Liver (tissue), 9 donors: Measurements from ENCODE around the gene ARL6IP4. TPM values are rescaled to one million over a fixed set of nuclear protein-coding genes. Genes with fewer than 3 reads are reported as not detected.

Experiments
- DNase-seq: peaks from one replicate; pipeline ENCODE4 v3.0.0-alpha.2; 2017; ENCODE audit warnings: low spot score
- H3K27ac ChIP-seq, 2 donors: one replicate each; pipeline ENCODE4 v1.7.0; 2013; ENCODE audit warnings: inconsistent platforms in 2 of 2, low read length in 2 of 2, control low read depth in 1 of 2, low read depth in 1 of 2, mild to moderate bottlenecking in 1 of 2
- H3K27me3 ChIP-seq, 4 donors: one replicate each; pipeline versions ENCODE4 v1.6.1 to v1.7.0; 2013; ENCODE audit warnings: low read length in 3 of 4, inconsistent platforms in 1 of 4, mild to moderate bottlenecking in 1 of 4, moderate library complexity in 1 of 4; ENCODE audit not compliant: control insufficient read depth in 4 of 4, insufficient read depth in 4 of 4
- H3K36me3 ChIP-seq, 4 donors: one replicate each; pipeline versions ENCODE4 v1.6.1 to v1.7.0; 2013; ENCODE audit warnings: low read length in 3 of 4, mild to moderate bottlenecking in 3 of 4, low read depth in 1 of 4, moderate library complexity in 1 of 4; ENCODE audit not compliant: control insufficient read depth in 4 of 4, insufficient read depth in 3 of 4
- H3K4me1 ChIP-seq, 4 donors: one replicate each; pipeline versions ENCODE4 v1.6.1 to v1.7.0; 2013; ENCODE audit warnings: low read length in 3 of 4, mild to moderate bottlenecking in 3 of 4, moderate library complexity in 1 of 4; ENCODE audit not compliant: control insufficient read depth in 4 of 4, insufficient read depth in 4 of 4
- H3K4me3 ChIP-seq, 3 donors: one replicate each; pipeline versions ENCODE4 v1.6.1 to v1.7.0; 2013; ENCODE audit warnings: low read length in 3 of 3, control low read depth in 1 of 3, low read depth in 1 of 3, mild to moderate bottlenecking in 1 of 3
- H3K9ac ChIP-seq, 2 donors: one replicate each; pipeline ENCODE4 v1.7.0; 2013; ENCODE audit warnings: low read length in 2 of 2, mild to moderate bottlenecking in 2 of 2, moderate library complexity in 2 of 2, control low read depth in 1 of 2, low read depth in 1 of 2
- H3K9me3 ChIP-seq, 4 donors: one replicate each; pipeline versions ENCODE4 v1.6.1 to v1.7.0; 2013; ENCODE audit warnings: low read length in 3 of 4; ENCODE audit not compliant: control insufficient read depth in 4 of 4
- ATF3 ChIP-seq: IDR thresholded peaks from 2 replicates; pipeline ENCODE4 v1.6.1; 2016; ENCODE audit warnings: antibody characterized with exemption
- EGR1 ChIP-seq, 2 donors: IDR thresholded peaks; 2 replicates each; pipeline ENCODE4 v1.6.1; 2016 to 2018; ENCODE audit warnings: antibody characterized with exemption in 2 of 2, low read depth in 2 of 2
- FOXA1 ChIP-seq: IDR thresholded peaks from 2 replicates; pipeline ENCODE4 v1.6.1; 2016; ENCODE audit warnings: antibody characterized with exemption
- FOXA2 ChIP-seq: IDR thresholded peaks from 2 replicates; pipeline ENCODE4 v1.6.1; 2016; ENCODE audit warnings: antibody characterized with exemption
- GABPA ChIP-seq, 2 donors: IDR thresholded peaks in 1 of 2; conservative IDR thresholded peaks in 1 of 2; 2 replicates each; pipeline ENCODE4 v1.6.1; 2016; ENCODE audit warnings: antibody characterized with exemption in 2 of 2, mild to moderate bottlenecking in 1 of 2, moderate library complexity in 1 of 2
- HNF4A ChIP-seq, 2 donors: conservative IDR thresholded peaks; 2 replicates each; pipeline ENCODE4 v1.6.1; 2016; ENCODE audit warnings: antibody characterized with exemption in 2 of 2, mild to moderate bottlenecking in 2 of 2
- HNF4G ChIP-seq: IDR thresholded peaks from 2 replicates; pipeline ENCODE4 v1.6.1; 2016; ENCODE audit warnings: antibody characterized with exemption
- JUND ChIP-seq, 2 donors: IDR thresholded peaks; 2 replicates each; pipeline ENCODE4 v1.6.1; 2016; ENCODE audit warnings: antibody characterized with exemption in 2 of 2
- NR2F2 ChIP-seq: IDR thresholded peaks from 2 replicates; pipeline ENCODE4 v1.6.1; 2016; ENCODE audit warnings: antibody characterized with exemption
- RAD21 ChIP-seq, 2 donors: IDR thresholded peaks; 2 replicates each; pipeline ENCODE4 v1.6.1; 2016; ENCODE audit warnings: antibody characterized with exemption in 2 of 2, mild to moderate bottlenecking in 2 of 2
- RXRA ChIP-seq, 2 donors: IDR thresholded peaks; 2 replicates each; pipeline ENCODE4 v1.6.1; 2017 to 2018; ENCODE audit warnings: antibody characterized with exemption in 2 of 2, mild to moderate bottlenecking in 1 of 2
- SP1 ChIP-seq: IDR thresholded peaks from 2 replicates; pipeline ENCODE4 v1.6.1; 2018; ENCODE audit warnings: antibody characterized with exemption, mild to moderate bottlenecking
- TAF1 ChIP-seq: conservative IDR thresholded peaks from 2 replicates; pipeline ENCODE4 v1.6.1; 2016; ENCODE audit warnings: antibody characterized with exemption, mild to moderate bottlenecking
- YY1 ChIP-seq: IDR thresholded peaks from 2 replicates; pipeline ENCODE4 v1.6.1; 2016; ENCODE audit warnings: antibody characterized with exemption, mild to moderate bottlenecking
- ZBTB33 ChIP-seq: IDR thresholded peaks from 2 replicates; pipeline ENCODE4 v1.6.1; 2016; ENCODE audit warnings: antibody characterized with exemption
- WGBS: extraction: QIAGEN DNeasy Blood & Tissue Kit; methylation state at CpG from one replicate; pipeline ENCODE4 v1.1.7; 2013; 5-methylcytosine and 5-hydroxymethylcytosine counted together
- polyA plus RNA-seq, 2 donors: library from polyadenylated mRNA; stranded (reverse) in 1 of 2; unstranded in 1 of 2; fragments of 200-250 nt in 1 of 2; fragments of >200 nt in 1 of 2; fragmentation: Nextera tagmentation in 1 of 2; extraction: Ambion mirVana in 1 of 2; gene quantifications; one replicate each; pipeline versions ENCODE4 v1.2.1 to v1.2.3, GENCODE V29; 2013 to 2015
- total RNA-seq, 2 donors: library from RNA; depleted of rRNA; stranded (reverse); fragments of >200 nt; gene quantifications; one replicate each; pipeline ENCODE4 v1.2.3, GENCODE V29; 2014
- TF ChIP-seq, protein P1 (sequence below): IDR thresholded peaks from 2 replicates; pipeline ENCODE4 v1.6.1; 2016; ENCODE audit warnings: antibody characterized with exemption
- TF ChIP-seq, protein P2 (sequence below): IDR thresholded peaks from 2 replicates; pipeline ENCODE4 v1.6.1; 2016; ENCODE audit warnings: antibody characterized with exemption, mild to moderate bottlenecking
- TF ChIP-seq, protein P3 (sequence below): fragments of 150-350 bp; IDR thresholded peaks from 2 replicates; pipeline ENCODE4 v1.5.1; 2017; ENCODE audit warnings: improper control_type of control experiment, low read depth, low read length; ENCODE audit not compliant: missing input control
- donor health status: healthy.
- donor health status: healthy.
- donor health status: healthy.
- donor health status: healthy.
- donor health status: healthy.

Gene ARL6IP4
- total and polyA plus RNA-seq, 4 donors = 59.2 to 187 (median 121) TPM

DNA sequence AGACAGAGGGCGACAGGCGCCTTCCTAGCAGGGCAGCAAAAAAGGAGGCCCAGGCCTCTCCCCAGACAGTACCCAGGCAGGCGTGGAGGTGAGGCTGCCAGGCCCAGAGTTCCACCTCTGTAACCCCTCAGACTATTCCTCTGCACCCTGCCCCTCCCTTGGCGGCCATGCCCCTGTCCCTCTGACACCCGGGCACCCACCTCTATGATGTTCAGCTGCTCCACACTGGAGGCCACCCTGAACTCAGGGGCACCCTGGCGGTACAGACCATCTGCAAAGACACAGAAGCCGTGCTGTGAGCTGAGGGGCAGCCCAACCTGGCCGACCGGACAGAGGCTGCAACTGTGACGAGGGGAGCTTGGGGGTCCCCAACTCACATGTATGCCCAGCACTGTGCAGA lies 20.1 kb downstream of the ARL6IP4 start:
- H3K9ac ChIP-seq = no peak overlapping the region
- no peaks in the 10 kb centered on the region for H3K9me3 ChIP-seq
- WGBS = 98% methylated on average over 10 of the region's 10 CpGs
- H3K27ac ChIP-seq = no peak overlapping the region
- no peaks in the 10 kb centered on the region for H3K27me3 ChIP-seq
- H3K4me3 ChIP-seq = no peak overlapping the region
- peaks cover 2 to 14% (median 10%) of the 10 kb centered on the region in 4 donors for H3K36me3 ChIP-seq
- DNase-seq = no peak
- peaks cover 27 to 44% (median 41%) of the 10 kb centered on the region in 4 donors for H3K4me1 ChIP-seq
- TF ChIP-seq SP1 (no peak), YY1 (no peak), JUND (IDR thresholded peaks at IDR 0.05) (no peak), ZBTB33 (no peak), TAF1 (no peak), NR2F2 (no peak), HNF4A (conservative IDR thresholded peaks at IDR 0.05) (no peak), RAD21 (IDR thresholded peaks at IDR 0.05) (no peak), FOXA2 (no peak), ATF3 (no peak), HNF4G (no peak), FOXA1 (no peak), GABPA (IDR thresholded peaks at IDR 0.05 in 1 of 2, conservative IDR thresholded peaks at IDR 0.05 in 1 of 2) (no peak), RXRA (IDR thresholded peaks at IDR 0.05) (no peak), EGR1 (IDR thresholded peaks at IDR 0.05; ENCODE audit: low read depth in 2 of 2) (no peak)
- TF ChIP-seq, protein P1, sequence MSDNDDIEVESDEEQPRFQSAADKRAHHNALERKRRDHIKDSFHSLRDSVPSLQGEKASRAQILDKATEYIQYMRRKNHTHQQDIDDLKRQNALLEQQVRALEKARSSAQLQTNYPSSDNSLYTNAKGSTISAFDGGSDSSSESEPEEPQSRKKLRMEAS = no peak
- TF ChIP-seq, protein P2, sequence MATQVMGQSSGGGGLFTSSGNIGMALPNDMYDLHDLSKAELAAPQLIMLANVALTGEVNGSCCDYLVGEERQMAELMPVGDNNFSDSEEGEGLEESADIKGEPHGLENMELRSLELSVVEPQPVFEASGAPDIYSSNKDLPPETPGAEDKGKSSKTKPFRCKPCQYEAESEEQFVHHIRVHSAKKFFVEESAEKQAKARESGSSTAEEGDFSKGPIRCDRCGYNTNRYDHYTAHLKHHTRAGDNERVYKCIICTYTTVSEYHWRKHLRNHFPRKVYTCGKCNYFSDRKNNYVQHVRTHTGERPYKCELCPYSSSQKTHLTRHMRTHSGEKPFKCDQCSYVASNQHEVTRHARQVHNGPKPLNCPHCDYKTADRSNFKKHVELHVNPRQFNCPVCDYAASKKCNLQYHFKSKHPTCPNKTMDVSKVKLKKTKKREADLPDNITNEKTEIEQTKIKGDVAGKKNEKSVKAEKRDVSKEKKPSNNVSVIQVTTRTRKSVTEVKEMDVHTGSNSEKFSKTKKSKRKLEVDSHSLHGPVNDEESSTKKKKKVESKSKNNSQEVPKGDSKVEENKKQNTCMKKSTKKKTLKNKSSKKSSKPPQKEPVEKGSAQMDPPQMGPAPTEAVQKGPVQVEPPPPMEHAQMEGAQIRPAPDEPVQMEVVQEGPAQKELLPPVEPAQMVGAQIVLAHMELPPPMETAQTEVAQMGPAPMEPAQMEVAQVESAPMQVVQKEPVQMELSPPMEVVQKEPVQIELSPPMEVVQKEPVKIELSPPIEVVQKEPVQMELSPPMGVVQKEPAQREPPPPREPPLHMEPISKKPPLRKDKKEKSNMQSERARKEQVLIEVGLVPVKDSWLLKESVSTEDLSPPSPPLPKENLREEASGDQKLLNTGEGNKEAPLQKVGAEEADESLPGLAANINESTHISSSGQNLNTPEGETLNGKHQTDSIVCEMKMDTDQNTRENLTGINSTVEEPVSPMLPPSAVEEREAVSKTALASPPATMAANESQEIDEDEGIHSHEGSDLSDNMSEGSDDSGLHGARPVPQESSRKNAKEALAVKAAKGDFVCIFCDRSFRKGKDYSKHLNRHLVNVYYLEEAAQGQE = no peak
- TF ChIP-seq, protein P3, sequence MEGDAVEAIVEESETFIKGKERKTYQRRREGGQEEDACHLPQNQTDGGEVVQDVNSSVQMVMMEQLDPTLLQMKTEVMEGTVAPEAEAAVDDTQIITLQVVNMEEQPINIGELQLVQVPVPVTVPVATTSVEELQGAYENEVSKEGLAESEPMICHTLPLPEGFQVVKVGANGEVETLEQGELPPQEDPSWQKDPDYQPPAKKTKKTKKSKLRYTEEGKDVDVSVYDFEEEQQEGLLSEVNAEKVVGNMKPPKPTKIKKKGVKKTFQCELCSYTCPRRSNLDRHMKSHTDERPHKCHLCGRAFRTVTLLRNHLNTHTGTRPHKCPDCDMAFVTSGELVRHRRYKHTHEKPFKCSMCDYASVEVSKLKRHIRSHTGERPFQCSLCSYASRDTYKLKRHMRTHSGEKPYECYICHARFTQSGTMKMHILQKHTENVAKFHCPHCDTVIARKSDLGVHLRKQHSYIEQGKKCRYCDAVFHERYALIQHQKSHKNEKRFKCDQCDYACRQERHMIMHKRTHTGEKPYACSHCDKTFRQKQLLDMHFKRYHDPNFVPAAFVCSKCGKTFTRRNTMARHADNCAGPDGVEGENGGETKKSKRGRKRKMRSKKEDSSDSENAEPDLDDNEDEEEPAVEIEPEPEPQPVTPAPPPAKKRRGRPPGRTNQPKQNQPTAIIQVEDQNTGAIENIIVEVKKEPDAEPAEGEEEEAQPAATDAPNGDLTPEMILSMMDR = no peak
